HG03521 (cell line): ENCODE data around the gene SLAMF1.
"Not testable (repeated sequence)": the region's sequence is repeated elsewhere in the genome, so short reads cannot be mapped to it uniquely, and the experiment has no call there.

Source experiments
- ATAC-seq: cut with Tn5 transposase; IDR thresholded peaks from one replicate; pipeline ENCODE4 v1.9.1; 2021; ENCODE audit warnings: mild to moderate bottlenecking, moderate library complexity; ENCODE audit not compliant: unreplicated experiment

Gene SLAMF1

GRCh38 chr1:160640359-160641123, 6.3 kb downstream of the SLAMF1 start:
- no peak for ATAC-seq

- ATAC-seq, result no peak
These were observed 7.2 kb downstream of the SLAMF1 start for GRCh38 chr1:160639652-160640051.

- ATAC-seq, result no peak
These were observed 7.9 kb downstream of the SLAMF1 start for GRCh38 chr1:160638926-160639325.

- ATAC-seq, result no peak
These were observed 8.3 kb downstream of the SLAMF1 start for GRCh38 chr1:160638540-160638857.

- peak; percentile 43 for ATAC-seq
These were observed 8.9 kb downstream of the SLAMF1 start for GRCh38 chr1:160637821-160638539.

GRCh38 chr1:160637065-160637464, 9.8 kb downstream of the SLAMF1 start:
- ATAC-seq, result no peak

GRCh38 chr1:160636547-160636946, 10.3 kb downstream of the SLAMF1 start:
- ATAC-seq, result no peak

GRCh38 chr1:160636076-160636475, 10.8 kb downstream of the SLAMF1 start:
- ATAC-seq, result no peak

- no peak for ATAC-seq
These were observed 12.0 kb downstream of the SLAMF1 start for GRCh38 chr1:160634543-160635491.

GRCh38 chr1:160633330-160633903, 13.4 kb downstream of the SLAMF1 start:
- no peak for ATAC-seq

- ATAC-seq, result no peak
These were observed 14.7 kb downstream of the SLAMF1 start for GRCh38 chr1:160631983-160632625.

- no peak for ATAC-seq
These were observed 16.1 kb downstream of the SLAMF1 start for GRCh38 chr1:160630523-160631451.

GRCh38 chr1:160629286-160630210, 17.3 kb downstream of the SLAMF1 start:
- no peak for ATAC-seq

GRCh38 chr1:160628799-160629263, 18.0 kb downstream of the SLAMF1 start:
- no peak for ATAC-seq

GRCh38 chr1:160627677-160628289, 19.1 kb downstream of the SLAMF1 start:
- not testable (repeated sequence) for ATAC-seq

GRCh38 chr1:160626509-160627342, 20.1 kb downstream of the SLAMF1 start:
- ATAC-seq, result no peak
